GM12892 (cell line): ENCODE data around the gene DIABLO.
A peak's percentile ranks its signal among the peaks of the same experiment; 100 is the strongest.

Experiments used
- POLR2A ChIP-seq: IDR thresholded peaks from 2 replicates; pipeline ENCODE4 v1.6.1; 2011; ENCODE audit warnings: low read depth, low read length, control low read depth
- POLR2AphosphoS5 ChIP-seq: IDR thresholded peaks from 2 replicates; pipeline ENCODE4 v1.6.1; 2011; ENCODE audit warnings: low read depth, low read length, control low read depth

DNA sequence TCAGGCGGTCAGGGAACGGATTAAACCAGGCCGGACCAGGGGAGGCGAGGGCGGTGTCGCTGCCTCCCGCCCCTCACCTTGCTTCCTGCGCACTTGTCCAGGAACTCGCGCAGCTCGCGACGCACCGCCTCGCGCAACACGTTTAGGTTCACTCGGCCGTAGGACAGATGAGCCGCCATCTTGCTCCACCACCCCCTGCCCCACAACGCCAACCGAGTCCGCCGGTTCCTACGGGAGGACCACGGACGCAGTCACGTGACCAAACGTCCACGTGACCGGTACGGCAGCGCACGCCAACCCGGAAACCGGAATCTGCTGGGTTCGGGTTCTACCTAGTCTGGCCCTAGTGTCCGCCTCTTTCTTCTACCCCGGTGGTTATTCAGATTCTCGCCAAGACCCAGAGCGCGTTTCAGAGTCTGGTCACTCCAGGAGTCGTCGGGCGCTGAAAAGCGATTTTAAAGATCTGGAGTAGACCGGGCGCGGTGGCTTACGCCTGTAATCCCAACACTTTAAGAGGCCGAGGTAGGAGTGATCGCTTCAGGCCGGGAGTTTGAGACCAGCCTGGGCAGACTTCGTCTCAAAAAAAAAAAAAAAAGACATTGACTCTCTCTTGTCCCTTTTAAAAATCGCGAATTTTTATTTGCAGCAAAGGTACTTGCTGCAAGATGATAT lies 40.5 kb upstream of the DIABLO start, which contains the start of gene VPS33A:
- TF ChIP-seq POLR2A (peak; percentile 89), POLR2AphosphoS5 (peak; percentile 91)
